Keratinocyte (primary cell): ENCODE results near the gene IGSF6. TPM values are rescaled to one million over a fixed set of nuclear protein-coding genes. Genes with fewer than 3 reads are reported as not detected.

Experiments
- DNase-seq: peaks from one replicate; pipeline ENCODE4 v3.0.0-alpha.2; 2011; ENCODE audit warnings: low read depth, missing footprints, low spot score
- FAIRE-seq: peaks from 2 replicates; lab custom pipeline; 2011; peaks lifted over from hg19 to GRCh38; lab: Jason Lieb, UNC
- H2AFZ ChIP-seq: 2 replicates; pipeline ENCODE4 v1.6.0; 2012; ENCODE audit warnings: low read length, control low read depth, inconsistent platforms; ENCODE audit not compliant: control insufficient read depth
- H3K27ac ChIP-seq: 2 replicates; pipeline ENCODE4 v1.5.1; 2011; ENCODE audit warnings: low read length; ENCODE audit not compliant: control insufficient read depth, insufficient read depth
- H3K27me3 ChIP-seq: 3 replicates; pipeline ENCODE4 v1.6.0; 2011; ENCODE audit warnings: low read length; ENCODE audit not compliant: control insufficient read depth, insufficient read depth; ENCODE audit errors: extremely low read depth
- H3K36me3 ChIP-seq, 2 experiments: 2 replicates in 1 of 2; 3 replicates in 1 of 2; pipeline ENCODE4 v1.5.1; 2011; ENCODE audit warnings: low read length in 2 of 2, mild to moderate bottlenecking in 1 of 2; ENCODE audit not compliant: control insufficient read depth in 2 of 2, insufficient read depth in 2 of 2; ENCODE audit errors: extremely low read depth in 1 of 2
- H3K4me1 ChIP-seq: 3 replicates; pipeline ENCODE4 v1.5.1; 2011; ENCODE audit warnings: low read length; ENCODE audit not compliant: control insufficient read depth, insufficient read depth; ENCODE audit errors: extremely low read depth
- H3K4me2 ChIP-seq: 3 replicates; pipeline ENCODE4 v1.6.0; 2011; ENCODE audit warnings: low read depth, low read length; ENCODE audit not compliant: control insufficient read depth, insufficient read depth; ENCODE audit errors: extremely low read depth
- H3K4me3 ChIP-seq, 3 experiments: fragments of 200-600 bp in 1 of 3; sonication (generic) in 1 of 3; 2 replicates in 2 of 3; 3 replicates in 1 of 3; pipeline ENCODE4 v1.5.1; 2011 to 2016; ENCODE audit warnings: low read length in 3 of 3, mild to moderate bottlenecking in 3 of 3, control low read depth in 2 of 3, inconsistent platforms in 1 of 3, low read depth in 1 of 3, mixed read lengths in 1 of 3, mixed run types in 1 of 3, moderate library complexity in 1 of 3; ENCODE audit not compliant: control insufficient read depth in 2 of 3, insufficient read depth in 2 of 3; ENCODE audit errors: extremely low read depth in 1 of 3
- H3K79me2 ChIP-seq: 2 replicates; pipeline ENCODE4 v1.6.0; 2012; ENCODE audit warnings: low read length; ENCODE audit not compliant: control insufficient read depth, insufficient read depth
- H3K9ac ChIP-seq: 3 replicates; pipeline ENCODE4 v1.6.0; 2011; ENCODE audit warnings: low read length; ENCODE audit not compliant: control insufficient read depth, insufficient read depth; ENCODE audit errors: extremely low read depth
- H3K9me1 ChIP-seq: 3 replicates; pipeline ENCODE4 v1.6.0; 2011; ENCODE audit warnings: low read length; ENCODE audit not compliant: control insufficient read depth, insufficient read depth; ENCODE audit errors: extremely low read depth
- H3K9me3 ChIP-seq: 2 replicates; pipeline ENCODE4 v1.5.1; 2012; ENCODE audit warnings: low read depth, low read length; ENCODE audit not compliant: control insufficient read depth
- H4K20me1 ChIP-seq: 3 replicates; pipeline ENCODE4 v1.6.0; 2011; ENCODE audit warnings: low read length; ENCODE audit not compliant: control insufficient read depth, insufficient read depth; ENCODE audit errors: extremely low read depth
- EZH2 ChIP-seq: IDR thresholded peaks from one replicate; pipeline ENCODE4 v1.6.1; 2012; ENCODE audit warnings: inconsistent platforms, mild to moderate bottlenecking, low read length, moderate library complexity
- dilution Hi-C: fragments of 300-500 bp; cut with MboI; formaldehyde crosslinking; loops from one replicate; pipeline ENCODE4 v1.7.0; 2020; ENCODE audit warnings: low sequenced_read_pairs; ENCODE audit not compliant: extremely low pct_ligation_motif_present
- polyA plus RNA-seq, 5 experiments: library from polyadenylated mRNA; depleted of rRNA in 3 of 5; stranded (reverse) in 3 of 5; stranded (forward) in 1 of 5; unstranded in 1 of 5; fragments of >200 nt; gene quantifications; 1 replicate in 1 of 5; 2 replicates in 3 of 5; 3 replicates in 1 of 5; pipeline versions ENCODE4 v1.2.1 to v1.2.3, GENCODE V29; 2011 to 2012; ENCODE audit warnings: missing spikeins in 2 of 5, low read depth in 1 of 5, low replicate concordance in 1 of 5
- TF ChIP-seq, protein P1 (sequence below), 3 experiments: IDR thresholded peaks in 1 of 3; conservative IDR thresholded peaks in 1 of 3; optimal IDR thresholded peaks in 1 of 3; 2 replicates in 2 of 3; 3 replicates in 1 of 3; pipeline versions ENCODE3 to v1.5.1; 2011; ENCODE audit warnings: low read length in 3 of 3, mild to moderate bottlenecking in 3 of 3, moderate library complexity in 2 of 3, control low read depth in 1 of 3, inconsistent platforms in 1 of 3; ENCODE audit not compliant: insufficient read depth in 2 of 3; ENCODE audit errors: extremely low read depth in 1 of 3

Gene IGSF6
- polyA plus RNA-seq, 1 donor (not counting 4 experiments of a cell fraction or from before 2014, with no cell fraction given): not detected

DNA sequence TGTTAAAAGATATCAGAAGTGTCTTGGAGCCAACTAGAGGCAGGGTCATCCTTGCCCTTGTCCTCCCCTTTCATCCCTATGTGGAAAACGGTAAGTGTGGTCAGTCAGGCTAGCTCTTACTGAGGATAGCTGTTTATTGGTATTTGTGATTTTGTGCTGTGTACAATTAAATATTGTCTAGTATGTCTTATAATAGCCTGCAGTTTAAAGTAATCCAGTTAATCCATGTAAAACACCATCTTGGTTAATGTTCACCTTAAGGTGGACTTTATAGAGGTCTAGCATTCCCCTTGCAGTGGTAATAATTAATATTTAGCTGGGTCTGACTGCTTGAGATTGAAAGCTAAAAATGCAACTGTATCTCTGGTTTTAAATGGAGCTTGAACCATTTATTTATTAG, 27.4 kb downstream of the IGSF6 start:
- no peak overlapping the region for H3K9ac ChIP-seq
- no peak overlapping the region for H3K4me3 ChIP-seq
- no peak overlapping the region for H2AFZ ChIP-seq
- no peak overlapping the region for H3K27ac ChIP-seq
- no peaks in the 10 kb centered on the region for H3K27me3 ChIP-seq
- H3K4me1 ChIP-seq: peaks cover under 1% of the 10 kb centered on the region
- FAIRE-seq: no peak
- no peaks in the 10 kb centered on the region for H3K9me3 ChIP-seq
- no peak for TF ChIP-seq EZH2
- TF ChIP-seq, protein P1, sequence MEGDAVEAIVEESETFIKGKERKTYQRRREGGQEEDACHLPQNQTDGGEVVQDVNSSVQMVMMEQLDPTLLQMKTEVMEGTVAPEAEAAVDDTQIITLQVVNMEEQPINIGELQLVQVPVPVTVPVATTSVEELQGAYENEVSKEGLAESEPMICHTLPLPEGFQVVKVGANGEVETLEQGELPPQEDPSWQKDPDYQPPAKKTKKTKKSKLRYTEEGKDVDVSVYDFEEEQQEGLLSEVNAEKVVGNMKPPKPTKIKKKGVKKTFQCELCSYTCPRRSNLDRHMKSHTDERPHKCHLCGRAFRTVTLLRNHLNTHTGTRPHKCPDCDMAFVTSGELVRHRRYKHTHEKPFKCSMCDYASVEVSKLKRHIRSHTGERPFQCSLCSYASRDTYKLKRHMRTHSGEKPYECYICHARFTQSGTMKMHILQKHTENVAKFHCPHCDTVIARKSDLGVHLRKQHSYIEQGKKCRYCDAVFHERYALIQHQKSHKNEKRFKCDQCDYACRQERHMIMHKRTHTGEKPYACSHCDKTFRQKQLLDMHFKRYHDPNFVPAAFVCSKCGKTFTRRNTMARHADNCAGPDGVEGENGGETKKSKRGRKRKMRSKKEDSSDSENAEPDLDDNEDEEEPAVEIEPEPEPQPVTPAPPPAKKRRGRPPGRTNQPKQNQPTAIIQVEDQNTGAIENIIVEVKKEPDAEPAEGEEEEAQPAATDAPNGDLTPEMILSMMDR (optimal IDR thresholded peaks at IDR 0.05 in 1 of 3, IDR thresholded peaks at IDR 0.05 in 1 of 3, conservative IDR thresholded peaks at IDR 0.05 in 1 of 3; ENCODE audit: extremely low read depth in 1 of 3, insufficient read depth in 2 of 3, low read length in 3 of 3): no peak
- no peaks in the 10 kb centered on the region for H3K9me1 ChIP-seq
- no peak for DNase-seq
- dilution Hi-C loops: no loop called here
- peaks cover 3 to 10% of the 10 kb centered on the region in 2 experiments for H3K36me3 ChIP-seq
- no peak overlapping the region for H3K4me2 ChIP-seq
- H4K20me1 ChIP-seq: no peaks in the 10 kb centered on the region
- H3K79me2 ChIP-seq: no peaks in the 10 kb centered on the region

DNA sequence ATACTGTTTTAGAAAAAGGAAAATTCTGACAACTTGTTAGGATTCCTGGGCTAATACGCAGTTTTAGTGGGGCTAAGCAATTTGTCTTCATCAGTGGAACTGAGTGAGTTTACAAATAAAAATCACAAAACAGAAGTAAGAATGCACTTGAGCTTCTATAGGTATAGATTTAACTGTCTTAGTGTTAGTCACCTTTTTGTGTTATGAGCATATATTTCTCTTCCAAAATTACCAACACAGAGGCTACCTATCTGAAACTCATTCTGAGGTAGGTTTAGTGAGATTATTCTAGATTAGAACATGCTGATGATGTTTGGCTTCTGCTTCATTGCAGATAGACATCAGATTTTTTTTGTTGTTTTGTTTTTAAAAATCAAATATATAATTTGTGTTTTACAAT, 29.9 kb downstream of the IGSF6 start:
- no peaks in the 10 kb centered on the region for H4K20me1 ChIP-seq
- no peaks in the 10 kb centered on the region for H3K79me2 ChIP-seq
- no peak for TF ChIP-seq EZH2
- TF ChIP-seq, protein P1 (optimal IDR thresholded peaks at IDR 0.05 in 1 of 3, IDR thresholded peaks at IDR 0.05 in 1 of 3, conservative IDR thresholded peaks at IDR 0.05 in 1 of 3; ENCODE audit: extremely low read depth in 1 of 3, insufficient read depth in 2 of 3, low read length in 3 of 3): no peak
- H3K27me3 ChIP-seq: no peaks in the 10 kb centered on the region
- no peak overlapping the region for H3K9ac ChIP-seq
- H3K9me1 ChIP-seq: no peaks in the 10 kb centered on the region
- DNase-seq (no peak), FAIRE-seq (no peak)
- H3K4me2 ChIP-seq: no peak overlapping the region
- no peak overlapping the region for H3K27ac ChIP-seq
- no peak overlapping the region for H2AFZ ChIP-seq
- peaks cover 4 to 10% of the 10 kb centered on the region in 2 experiments for H3K36me3 ChIP-seq
- H3K9me3 ChIP-seq: no peaks in the 10 kb centered on the region
- H3K4me1 ChIP-seq: no peaks in the 10 kb centered on the region
- dilution Hi-C loops: no loop called here
- H3K4me3 ChIP-seq: no peak overlapping the region
